IMR-90 (cell line): Measurements from ENCODE around the gene IRF2. TPM values are rescaled to one million over a fixed set of nuclear protein-coding genes. Genes with fewer than 3 reads are reported as not detected.

Source experiments
- ATAC-seq: fragments of 200-7000 bp; cut with Tn5 transposase; 2 replicates; pipeline ENCODE4 v1.9.1; 2020; ENCODE audit warnings: low read depth, mild to moderate bottlenecking, moderate library complexity
- BruUV-seq: library from RNA; stranded (reverse); fragments of 400-500 nt; replicated peaks from 2 replicates; lab custom pipeline; 2021; lab: Mats Ljungman, UMichigan
- CTCF ChIA-PET: fragments of 300-600 bp; formaldehyde crosslinking; extraction: SDS; loops from one replicate; lab custom pipeline; 2021; ENCODE audit warnings: antibody characterized with exemption; lab: Yijun Ruan, JAX
- POLR2A ChIA-PET: fragments of 300-600 bp; sonication (Branson Sonifier 250); formaldehyde crosslinking; loops from one replicate; lab custom pipeline; 2022; ENCODE audit warnings: antibody characterized with exemption; ENCODE audit not compliant: unreplicated experiment; lab: Charles Lee
- DNase-seq: peaks from one replicate; pipeline ENCODE4 v3.0.0; 2013
- H2AFZ ChIP-seq: replicated peaks from 2 replicates; pipeline ENCODE3; 2013; ENCODE audit warnings: low read length, mild to moderate bottlenecking; ENCODE audit not compliant: poor library complexity
- H2AK5ac ChIP-seq: 2 replicates; pipeline ENCODE4 v1.6.1; 2013; ENCODE audit warnings: low read depth, low read length, inconsistent platforms
- H2AK9ac ChIP-seq: replicated peaks from 2 replicates; pipeline ENCODE3; 2013; ENCODE audit warnings: mild to moderate bottlenecking, low read depth, low read length, moderate library complexity; ENCODE audit not compliant: poor library complexity
- H2BK120ac ChIP-seq: 2 replicates; pipeline ENCODE4 v1.6.1; 2013; ENCODE audit warnings: low read depth, low read length, inconsistent platforms
- H2BK15ac ChIP-seq: 3 replicates; pipeline ENCODE4 v1.6.1; 2013; ENCODE audit warnings: low read depth, low read length, inconsistent platforms
- H2BK20ac ChIP-seq: 2 replicates; pipeline ENCODE4 v1.6.1; 2013; ENCODE audit warnings: low read depth, mild to moderate bottlenecking, inconsistent platforms, low read length, moderate library complexity
- H2BK5ac ChIP-seq: 2 replicates; pipeline ENCODE4 v1.6.1; 2013; ENCODE audit warnings: mild to moderate bottlenecking, low read depth, low read length, inconsistent platforms; ENCODE audit not compliant: poor library complexity, severe bottlenecking
- H3K14ac ChIP-seq: replicated peaks from 2 replicates; pipeline ENCODE4 v1.6.1; 2013; ENCODE audit warnings: low read depth, low read length, inconsistent platforms
- H3K18ac ChIP-seq: 2 replicates; pipeline ENCODE4 v1.6.1; 2013; ENCODE audit warnings: low read depth, low read length, control low read depth
- H3K23ac ChIP-seq: 2 replicates; pipeline ENCODE4 v1.6.1; 2013; ENCODE audit warnings: low read depth, low read length, inconsistent platforms
- H3K27ac ChIP-seq: 2 replicates; pipeline ENCODE4 v1.5.1; 2013; ENCODE audit warnings: mild to moderate bottlenecking, control low read depth, low read length; ENCODE audit not compliant: insufficient read depth
- H3K27me3 ChIP-seq: 2 replicates; pipeline ENCODE4 v1.6.1; 2013; ENCODE audit warnings: low read length; ENCODE audit not compliant: control insufficient read depth, insufficient read depth
- H3K36me3 ChIP-seq: 2 replicates; pipeline ENCODE4 v1.6.1; 2013; ENCODE audit warnings: low read length, mixed read lengths; ENCODE audit not compliant: control insufficient read depth, insufficient read depth
- H3K4ac ChIP-seq: 2 replicates; pipeline ENCODE4 v1.6.1; 2013; ENCODE audit warnings: low read depth, low read length, inconsistent platforms
- H3K4me1 ChIP-seq: 2 replicates; pipeline ENCODE4 v1.6.1; 2013; ENCODE audit warnings: low read length, mixed read lengths; ENCODE audit not compliant: control insufficient read depth, insufficient read depth
- H3K4me2 ChIP-seq: 2 replicates; pipeline ENCODE4 v1.6.1; 2013; ENCODE audit warnings: low read depth, mild to moderate bottlenecking, control low read depth, low read length, moderate library complexity
- H3K4me3 ChIP-seq: 2 replicates; pipeline ENCODE4 v1.5.1; 2013; ENCODE audit warnings: low read depth, mild to moderate bottlenecking, control low read depth, low read length, moderate library complexity; ENCODE audit not compliant: insufficient read depth
- H3K56ac ChIP-seq: 2 replicates; pipeline ENCODE4 v1.6.1; 2013; ENCODE audit warnings: low read length, inconsistent platforms; ENCODE audit not compliant: insufficient read depth; ENCODE audit errors: extremely low read depth
- H3K79me1 ChIP-seq, 2 experiments: 2 replicates each; pipeline ENCODE4 v1.6.1; 2013; ENCODE audit warnings: low read length in 2 of 2, inconsistent platforms in 1 of 2, low read depth in 1 of 2
- H3K9ac ChIP-seq: 2 replicates; pipeline ENCODE4 v1.6.1; 2013; ENCODE audit warnings: low read depth, low read length, control low read depth
- H3K9me1 ChIP-seq: 2 replicates; pipeline ENCODE4 v1.6.1; 2013; ENCODE audit warnings: low read length, inconsistent platforms; ENCODE audit not compliant: insufficient read depth
- H3K9me3 ChIP-seq: 2 replicates; pipeline ENCODE4 v1.6.1; 2013; ENCODE audit warnings: low read length; ENCODE audit not compliant: control insufficient read depth, insufficient read depth
- H4K20me1 ChIP-seq: 2 replicates; pipeline ENCODE4 v1.6.1; 2013; ENCODE audit warnings: low read length, inconsistent platforms; ENCODE audit not compliant: insufficient read depth
- H4K5ac ChIP-seq: 2 replicates; pipeline ENCODE4 v1.6.1; 2013; ENCODE audit warnings: mild to moderate bottlenecking, low read depth, low read length, control low read depth
- H4K8ac ChIP-seq, 2 experiments: 2 replicates each; pipeline ENCODE4 v1.6.1; 2013; ENCODE audit warnings: low read depth in 2 of 2, low read length in 2 of 2, control low read depth in 1 of 2, inconsistent platforms in 1 of 2
- H4K91ac ChIP-seq: 2 replicates; pipeline ENCODE4 v1.6.1; 2013; ENCODE audit warnings: low read depth, low read length, inconsistent platforms; ENCODE audit not compliant: insufficient read depth
- CEBPB ChIP-seq: IDR thresholded peaks from 2 replicates; pipeline ENCODE4 v1.6.1; 2012; ENCODE audit warnings: low read depth, low read length, improper control_type of control experiment
- WGBS, 2 experiments: methylation state at CpG; one replicate each; pipeline versions ENCODE4 v1.1.5 to v1.1.7; 2013; ENCODE audit warnings: missing lambda C conversion rate in 2 of 2; ENCODE audit not compliant: insufficient read length in 1 of 2; ENCODE audit errors: extremely low coverage in 2 of 2; 5-methylcytosine and 5-hydroxymethylcytosine counted together
- dilution Hi-C: fragments of 300-500 bp; cut with HindIII; formaldehyde crosslinking; loops from one replicate; pipeline ENCODE4 v1.14.3; 2018; ENCODE audit warnings: low sequenced_read_pairs; ENCODE audit not compliant: unreplicated experiment
- in situ Hi-C: fragments of 300-500 bp; cut with MboI; formaldehyde crosslinking; loops from 3 replicates; pipeline ENCODE4 v1.14.3; 2019; ENCODE audit warnings: low sequenced_read_pairs, inconsistent platforms, mixed read lengths
- intact Hi-C: fragments of 100-400 bp; cut with micrococcal nuclease; formaldehyde crosslinking; loops from 2 replicates; pipeline ENCODE4 v1.10.0; 2022
- polyA plus RNA-seq, 3 experiments: library from polyadenylated mRNA; depleted of rRNA; stranded (reverse); fragments of >200 nt; gene quantifications; 2 replicates each; pipeline ENCODE4 v1.2.3, GENCODE V29; 2012; ENCODE audit warnings: low replicate concordance in 1 of 3
- total RNA-seq: library from RNA; depleted of rRNA; stranded (reverse); fragments of >200 nt; gene quantifications from 2 replicates; pipeline ENCODE4 v1.2.3, GENCODE V29; 2012
- TF ChIP-seq, protein P1 (sequence below): conservative IDR thresholded peaks from 2 replicates; pipeline ENCODE4 v1.5.1; 2012; ENCODE audit warnings: mild to moderate bottlenecking, low read depth, low read length, improper control_type of control experiment

IRF2 gene
- total and polyA plus RNA-seq, 2 of the 4 experiments (the other 2 are of a cell fraction): 16.5 to 21.9 TPM

DNA sequence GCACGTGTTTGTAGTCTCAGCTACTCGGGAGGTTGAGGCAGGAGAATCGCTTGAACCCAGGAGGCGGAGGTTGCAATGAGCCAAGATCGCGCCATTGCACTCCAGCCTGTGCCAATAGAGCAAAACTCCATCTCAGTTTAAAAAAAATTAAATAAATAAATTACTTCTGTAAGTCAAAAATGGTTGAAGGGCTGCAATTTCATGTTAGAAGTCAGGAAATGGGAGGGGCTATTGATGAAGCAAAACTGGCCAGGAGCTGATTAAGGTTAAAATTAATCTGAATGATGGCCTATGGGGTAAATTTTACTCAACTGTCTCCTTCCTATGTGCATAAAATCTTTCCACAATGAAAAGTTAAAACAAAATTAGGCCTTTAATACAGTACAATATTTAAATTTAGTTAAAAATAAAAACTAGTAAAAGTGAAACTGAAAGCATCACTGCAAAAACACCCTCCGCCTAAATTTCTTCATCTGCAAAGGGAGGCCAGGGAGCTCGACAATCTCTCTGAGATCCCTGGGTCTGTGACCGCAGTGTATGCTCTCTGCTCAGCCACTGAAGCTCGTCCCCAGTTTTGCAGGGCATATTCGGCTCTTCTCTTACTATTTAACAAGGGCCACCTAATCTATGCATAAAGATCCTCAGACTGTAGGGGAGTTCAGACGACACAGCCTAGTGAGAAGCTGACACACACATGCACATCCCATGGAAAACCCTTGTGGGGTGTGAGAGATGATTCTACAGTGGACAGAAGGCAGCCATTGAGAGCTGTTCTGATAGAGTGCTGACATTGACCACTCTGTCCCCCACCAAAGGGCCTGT lies 57.2 kb downstream of the IRF2 start:
- BruUV-seq: no TSS peak

More for the DNA sequence above, 57.2 kb downstream of the IRF2 start:
- peaks cover 9% of the 10 kb centered on the region for H3K9me1 ChIP-seq
- peak overlapping the region; percentile 49 for H3K14ac ChIP-seq
- peak overlapping the region; percentile 67 for H3K27ac ChIP-seq
- peak; percentile 84 for TF ChIP-seq CEBPB
- TF ChIP-seq, protein P1, sequence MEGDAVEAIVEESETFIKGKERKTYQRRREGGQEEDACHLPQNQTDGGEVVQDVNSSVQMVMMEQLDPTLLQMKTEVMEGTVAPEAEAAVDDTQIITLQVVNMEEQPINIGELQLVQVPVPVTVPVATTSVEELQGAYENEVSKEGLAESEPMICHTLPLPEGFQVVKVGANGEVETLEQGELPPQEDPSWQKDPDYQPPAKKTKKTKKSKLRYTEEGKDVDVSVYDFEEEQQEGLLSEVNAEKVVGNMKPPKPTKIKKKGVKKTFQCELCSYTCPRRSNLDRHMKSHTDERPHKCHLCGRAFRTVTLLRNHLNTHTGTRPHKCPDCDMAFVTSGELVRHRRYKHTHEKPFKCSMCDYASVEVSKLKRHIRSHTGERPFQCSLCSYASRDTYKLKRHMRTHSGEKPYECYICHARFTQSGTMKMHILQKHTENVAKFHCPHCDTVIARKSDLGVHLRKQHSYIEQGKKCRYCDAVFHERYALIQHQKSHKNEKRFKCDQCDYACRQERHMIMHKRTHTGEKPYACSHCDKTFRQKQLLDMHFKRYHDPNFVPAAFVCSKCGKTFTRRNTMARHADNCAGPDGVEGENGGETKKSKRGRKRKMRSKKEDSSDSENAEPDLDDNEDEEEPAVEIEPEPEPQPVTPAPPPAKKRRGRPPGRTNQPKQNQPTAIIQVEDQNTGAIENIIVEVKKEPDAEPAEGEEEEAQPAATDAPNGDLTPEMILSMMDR: no peak
- peak overlapping the region; percentile 91 for H2BK15ac ChIP-seq
- peak overlapping the region; percentile 21; the same call in 1 of the 2 replicates for H4K5ac ChIP-seq
- no peaks in the 10 kb centered on the region for H3K9me3 ChIP-seq
- WGBS, 2 experiments: 40% methylated on average over 1 of the region's 12 CpGs; no CpG with 5 or more reads in 1 of the 2 experiments
- dilution Hi-C loops (no loop called here), intact Hi-C loops (no loop called here), in situ Hi-C loops (no loop called here)
- H2AK9ac ChIP-seq: peak overlapping the region; percentile 68
- peak overlapping the region; percentile 68 for H3K18ac ChIP-seq
- H3K23ac ChIP-seq: peak overlapping the region; percentile 26; the same call in 1 of the 2 replicates
- H3K56ac ChIP-seq: peak overlapping the region; percentile 44; the same call in 1 of the 2 replicates
- H3K9ac ChIP-seq: peak overlapping the region; percentile 47; the same call in 1 of the 2 replicates
- peak overlapping the region; percentile 57 for H3K4ac ChIP-seq
- no peak overlapping the region for H3K4me3 ChIP-seq
- H4K8ac ChIP-seq: peak overlapping the region; percentile 41 to 54; a peak in 3 of 4 replicates
- peak overlapping the region; percentile 81 for H4K91ac ChIP-seq
- H2BK5ac ChIP-seq: peak overlapping the region; percentile 59
- H4K20me1 ChIP-seq: no peaks in the 10 kb centered on the region
- H3K79me1 ChIP-seq: peaks cover 20 to 50% of the 10 kb centered on the region in 2 experiments
- peak overlapping the region; percentile 70 for H2AFZ ChIP-seq
- ChIA-PET POLR2A (no interaction called here), CTCF (interaction anchor here (0.6 to 0.9 kb wide), 2 partner anchors 8 to 119 kb away, joined by 3 read pairs; no protein-coding TSS in a partner anchor)
- H2BK120ac ChIP-seq: peak overlapping the region; percentile 61
- H3K4me1 ChIP-seq: peaks cover 8% of the 10 kb centered on the region
- peak overlapping the region; percentile 66 for H2AK5ac ChIP-seq
- DNase-seq: peak; percentile 14
- H2BK20ac ChIP-seq: peak overlapping the region; percentile 36
- H3K27me3 ChIP-seq: no peaks in the 10 kb centered on the region
- peak overlapping the region; percentile 88 for H3K4me2 ChIP-seq
- H3K36me3 ChIP-seq: peaks cover 28% of the 10 kb centered on the region
- ATAC-seq: peak; percentile 46
